GM12865 (cell line): ENCODE measurements around the gene ZSCAN9.

Experiments used
- DNase-seq: peaks from one replicate; pipeline ENCODE4 v3.0.0; 2010; ENCODE audit warnings: low read depth
- H3K4me3 ChIP-seq: 2 replicates; pipeline ENCODE4 v1.5.1; 2011; ENCODE audit warnings: mild to moderate bottlenecking, low read depth, low read length, control low read depth
- CTCF ChIP-seq: IDR thresholded peaks from 2 replicates; pipeline ENCODE4 v1.5.1; 2011; ENCODE audit warnings: low read length, control low read depth, low read depth, inconsistent platforms; ENCODE audit not compliant: insufficient read depth; ENCODE audit errors: missing control alignments

The ZSCAN9 gene

GRCh38 chr6:28266563-28266961 is 41.5 kb downstream of the ZSCAN9 start:
- H3K4me3 ChIP-seq: peak overlapping the region; percentile 93
- no peak for TF ChIP-seq CTCF
- no peak for DNase-seq

- TF ChIP-seq CTCF: no peak
- peak within 1 kb of the TSS; percentile 93 for H3K4me3 ChIP-seq
- DNase-seq: peak; percentile 94
These were observed 42.1 kb downstream of the ZSCAN9 start, which contains the start of gene ZSCAN26 for GRCh38 chr6:28266962-28267694. Gene ZSCAN26, plus strand, starts transcription at chr6:28267143. Its CDS starts 4,777 bp downstream, at chr6:28271920.

- TF ChIP-seq CTCF: no peak
- H3K4me3 ChIP-seq: peak overlapping the region; percentile 93
- no peak for DNase-seq
These were observed 42.6 kb downstream of the ZSCAN9 start for GRCh38 chr6:28267695-28268059.

DNA sequence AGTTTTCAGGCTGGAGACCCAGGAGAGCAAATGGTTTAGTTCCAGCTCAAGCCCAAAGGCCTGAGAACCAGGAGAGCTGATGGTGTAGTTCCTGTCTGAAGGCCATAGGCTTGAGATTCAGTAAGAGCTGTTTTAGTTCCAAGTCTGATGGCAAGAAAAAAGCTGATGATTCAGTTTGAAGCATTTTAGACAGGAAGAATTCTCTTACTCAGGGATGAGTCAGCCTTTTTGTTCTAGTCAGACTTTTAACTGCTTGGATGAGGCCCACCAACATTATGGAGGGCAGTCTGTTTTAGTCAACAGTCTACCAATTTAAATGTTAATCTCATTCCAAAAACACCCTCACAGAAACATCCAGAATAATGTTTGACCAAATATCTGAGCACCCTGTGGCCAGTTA is 44.4 kb downstream of the ZSCAN9 start:
- no peak for TF ChIP-seq CTCF
- no peak for DNase-seq
- no peak overlapping the region for H3K4me3 ChIP-seq

- DNase-seq: no peak
- H3K4me3 ChIP-seq: no peak overlapping the region
- TF ChIP-seq CTCF: no peak
These were observed 49.8 kb downstream of the ZSCAN9 start for GRCh38 chr6:28274888-28275287.

DNA sequence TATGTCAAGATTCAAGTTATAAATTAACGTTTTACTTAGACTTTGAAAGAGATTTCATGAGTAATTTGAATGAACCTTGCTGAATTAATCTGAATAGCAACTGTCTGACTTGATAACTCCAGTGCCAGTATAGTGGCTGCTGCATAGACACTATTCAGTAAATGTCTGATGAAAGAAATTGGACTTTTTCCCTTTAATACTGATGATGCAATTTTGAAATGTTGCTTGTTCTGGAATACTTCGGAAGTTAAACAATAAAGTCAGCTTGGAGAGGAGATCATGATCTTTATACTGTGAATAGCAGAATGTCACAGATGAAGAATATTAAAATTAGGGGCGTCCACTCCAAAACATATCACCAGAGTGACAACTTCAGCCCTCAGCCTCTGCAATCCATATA is 52.7 kb downstream of the ZSCAN9 start:
- no peak for TF ChIP-seq CTCF
- no peak overlapping the region for H3K4me3 ChIP-seq
- DNase-seq: no peak

- H3K4me3 ChIP-seq: peak overlapping the region; percentile 63
- DNase-seq: no peak
- TF ChIP-seq CTCF: no peak
These were observed 55.7 kb downstream of the ZSCAN9 start for GRCh38 chr6:28280595-28281287.
